Fibroblast of villous mesenchyme (primary cell): ENCODE data around the gene EHBP1L1. TPM values are rescaled to one million over a fixed set of nuclear protein-coding genes. Genes with fewer than 3 reads are reported as not detected.
A peak's percentile ranks its signal among the peaks of the same experiment; 100 is the strongest.

Experiments used
- DNase-seq: peaks from one replicate; pipeline ENCODE4 v3.0.0-alpha.2; 2010; ENCODE audit warnings: low read depth
- H3K4me3 ChIP-seq: 2 replicates; pipeline ENCODE4 v1.5.1; 2011; ENCODE audit warnings: low read depth, mild to moderate bottlenecking, low read length
- CTCF ChIP-seq: IDR thresholded peaks from 2 replicates; pipeline ENCODE4 v1.5.1; 2012; ENCODE audit warnings: low read depth, mild to moderate bottlenecking, low read length; ENCODE audit not compliant: insufficient read depth
- total RNA-seq: library from RNA; depleted of rRNA; stranded (reverse); fragments of >200 nt; gene quantifications from 2 replicates; pipeline ENCODE4 v1.2.3, GENCODE V29; 2012

The EHBP1L1 gene
- total RNA-seq, 1 donor, result 33.7 TPM

- TF ChIP-seq CTCF, result no peak
- no peak overlapping the region for H3K4me3 ChIP-seq
- DNase-seq, result no peak
Measured at GRCh38 chr11:65609229-65609628, 33.4 kb downstream of the EHBP1L1 start.

GRCh38 chr11:65609665-65610064 lies 33.8 kb downstream of the EHBP1L1 start:
- no peak for DNase-seq
- TF ChIP-seq CTCF, result no peak
- no peak overlapping the region for H3K4me3 ChIP-seq

GRCh38 chr11:65610404-65610803 lies 34.6 kb downstream of the EHBP1L1 start:
- no peak overlapping the region for H3K4me3 ChIP-seq
- DNase-seq, result no peak
- no peak for TF ChIP-seq CTCF

GRCh38 chr11:65611028-65611757 lies 35.3 kb downstream of the EHBP1L1 start:
- DNase-seq, result no peak
- no peak for TF ChIP-seq CTCF
- H3K4me3 ChIP-seq, result peak overlapping the region; percentile 89

- no peak for TF ChIP-seq CTCF
- H3K4me3 ChIP-seq, result peak overlapping the region; percentile 89
Measured at GRCh38 chr11:65611758-65612603, 36.1 kb downstream of the EHBP1L1 start.

GRCh38 chr11:65612691-65613090 lies 36.8 kb downstream of the EHBP1L1 start:
- H3K4me3 ChIP-seq, result peak overlapping the region; percentile 89
- no peak for DNase-seq
- no peak for TF ChIP-seq CTCF

More at GRCh38 chr11:65611758-65612603, 36.1 kb downstream of the EHBP1L1 start:
- DNase-seq, result no peak
